Fibroblast of skin of right biceps (primary cell): ENCODE data around the gene TRIM43.
"Not testable (repeated sequence)": the region's sequence is repeated elsewhere in the genome, so short reads cannot be mapped to it uniquely, and the experiment has no call there.

Source experiments
- DNase-seq: peaks from one replicate; pipeline ENCODE4 v3.0.0-alpha.2; 2013

The TRIM43 gene

DNA sequence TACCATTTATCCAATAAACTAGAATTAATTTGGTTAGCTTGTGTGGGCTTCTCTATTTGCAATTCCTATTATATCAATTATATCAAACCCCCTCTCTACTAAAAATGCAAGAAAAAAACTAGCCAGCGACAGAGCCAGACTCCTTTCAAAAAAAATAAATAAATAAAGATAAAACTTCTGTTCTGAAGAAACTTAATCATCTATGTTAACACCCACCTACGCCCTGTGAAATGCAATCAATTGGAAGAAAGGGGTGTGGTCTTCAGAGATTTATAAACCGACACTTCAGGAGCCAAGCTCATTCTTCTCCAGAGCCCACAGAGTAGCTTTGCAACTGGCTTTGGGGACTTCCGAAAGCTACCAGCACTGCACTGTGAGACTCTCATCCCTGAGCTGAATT, at the start of gene TRIM43:
TSS of gene TRIM43 (plus strand) at position 301 of the 400 bp plus-strand sequence. CDS start 2,023 bp downstream, outside the sequence.
- DNase-seq, result not testable (repeated sequence)

DNA sequence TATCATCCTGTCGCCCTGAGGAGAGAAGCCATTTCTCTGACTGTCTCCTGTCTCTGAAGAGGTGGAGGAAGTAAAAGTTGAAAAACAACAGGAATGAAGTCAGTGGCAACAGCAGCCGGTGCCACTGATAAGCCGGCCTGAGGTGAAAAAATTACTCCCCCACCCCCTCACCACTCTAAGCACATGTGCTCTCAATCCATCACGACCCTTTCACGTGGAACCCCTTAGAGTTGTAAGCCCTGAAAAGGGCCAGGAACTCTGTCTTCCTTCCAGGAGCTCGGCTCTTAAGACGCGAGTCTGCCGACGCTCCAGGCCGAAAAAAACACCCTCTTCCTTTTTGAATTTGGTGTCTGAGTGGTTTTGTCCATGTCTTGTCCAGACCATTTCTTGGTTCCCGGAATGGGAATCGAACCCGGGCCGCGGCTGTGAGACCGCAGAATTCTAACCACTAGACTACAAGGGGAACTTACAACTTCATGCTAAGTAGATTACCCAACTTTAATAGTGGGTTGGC, 40.7 kb upstream of the TRIM43 start:
- no peak for DNase-seq

GRCh38 chr2:95552911-95553310, 38.9 kb upstream of the TRIM43 start:
- DNase-seq, result peak; percentile 31

DNA sequence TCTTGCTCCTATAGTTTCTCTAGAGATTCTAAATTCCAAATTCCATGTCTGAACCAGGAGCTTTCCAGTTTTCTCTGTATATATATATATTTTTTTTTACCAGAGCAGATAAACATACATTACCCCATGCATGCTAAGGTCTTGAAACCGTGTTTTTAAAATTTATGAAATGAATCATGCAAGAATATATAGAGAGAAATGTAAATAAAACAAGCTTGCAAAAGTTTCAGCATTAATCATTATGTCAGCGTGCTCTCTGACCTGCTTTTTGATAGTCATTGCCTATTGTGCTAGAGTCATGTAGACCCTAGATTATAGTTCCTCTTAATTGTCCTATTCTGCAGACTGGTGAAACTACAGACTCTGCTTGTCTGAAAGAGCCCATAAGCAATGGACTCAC, 22.6 kb upstream of the TRIM43 start:
- no peak for DNase-seq

DNA sequence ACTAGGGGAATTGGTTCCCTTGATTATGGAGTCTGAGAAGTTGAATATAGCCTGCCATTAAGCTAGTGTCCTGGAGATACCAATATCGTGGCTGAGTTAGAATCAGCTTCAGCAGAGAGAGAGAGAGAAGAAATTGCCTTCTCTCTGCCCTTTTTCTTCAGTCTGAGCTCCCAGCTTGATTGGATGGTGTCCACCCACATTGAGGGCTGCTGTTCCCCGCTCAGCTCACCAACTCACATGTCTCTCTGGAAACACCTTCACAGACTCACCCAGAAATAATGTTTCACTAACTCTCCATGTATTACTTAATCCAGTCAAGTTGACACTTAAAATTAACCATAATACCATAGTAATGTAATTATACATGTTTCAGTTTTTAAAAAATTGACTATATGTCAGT, 17.9 kb upstream of the TRIM43 start:
- DNase-seq, result no peak

- DNase-seq, result peak; percentile 40
Observed at GRCh38 chr2:95574506-95574905, 17.3 kb upstream of the TRIM43 start.

GRCh38 chr2:95575857-95576256, 15.9 kb upstream of the TRIM43 start:
- DNase-seq, result no peak

GRCh38 chr2:95578539-95578938, 13.3 kb upstream of the TRIM43 start:
- no peak for DNase-seq

- not testable (repeated sequence) for DNase-seq
Observed at GRCh38 chr2:95583545-95583944, 8.3 kb upstream of the TRIM43 start.

DNA sequence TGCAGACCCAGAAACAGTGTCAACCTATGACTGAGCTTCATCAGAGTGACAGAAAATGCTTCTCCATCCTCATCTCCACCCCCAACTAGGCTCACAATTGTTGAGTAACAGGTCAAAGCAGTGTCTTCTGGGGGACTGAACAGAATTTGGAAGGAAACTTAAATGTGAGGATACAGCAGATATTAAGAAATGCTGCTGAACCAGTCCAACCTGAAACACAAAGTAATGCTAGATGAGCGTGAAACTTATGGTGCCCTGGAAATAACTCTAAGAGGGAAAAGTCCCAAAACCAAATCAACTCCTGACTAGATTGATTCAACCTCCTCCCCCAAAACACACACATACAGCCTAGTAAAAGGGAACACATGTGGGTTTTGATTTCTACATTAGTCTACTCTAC, 7.5 kb upstream of the TRIM43 start:
- DNase-seq, result not testable (repeated sequence)

- DNase-seq, result not testable (repeated sequence)
Observed at GRCh38 chr2:95589777-95590536, 1.8 kb upstream of the TRIM43 start.

DNA sequence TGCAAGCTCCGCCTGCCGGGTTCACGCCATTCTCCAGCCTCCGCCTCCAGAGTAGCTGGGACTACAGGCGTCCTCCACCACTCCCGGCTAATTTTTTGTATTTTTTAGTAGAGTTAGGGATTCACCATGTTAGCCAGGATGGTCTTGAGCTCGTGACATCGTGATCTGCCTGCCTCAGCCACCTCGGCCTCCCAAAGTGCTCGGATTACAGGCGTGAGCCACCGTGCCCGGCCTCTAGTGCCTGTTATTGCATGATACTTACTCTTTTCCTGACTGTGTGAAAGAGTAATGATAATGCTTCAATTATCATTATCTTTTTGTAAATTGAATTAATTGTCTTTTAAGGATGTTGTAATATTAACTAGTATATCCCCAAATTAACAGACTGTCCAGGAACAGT, 1.2 kb downstream of the TRIM43 start:
- DNase-seq, result not testable (repeated sequence)

- DNase-seq, result not testable (repeated sequence)
Observed at GRCh38 chr2:95595012-95595411, 3.2 kb downstream of the TRIM43 start.

DNA sequence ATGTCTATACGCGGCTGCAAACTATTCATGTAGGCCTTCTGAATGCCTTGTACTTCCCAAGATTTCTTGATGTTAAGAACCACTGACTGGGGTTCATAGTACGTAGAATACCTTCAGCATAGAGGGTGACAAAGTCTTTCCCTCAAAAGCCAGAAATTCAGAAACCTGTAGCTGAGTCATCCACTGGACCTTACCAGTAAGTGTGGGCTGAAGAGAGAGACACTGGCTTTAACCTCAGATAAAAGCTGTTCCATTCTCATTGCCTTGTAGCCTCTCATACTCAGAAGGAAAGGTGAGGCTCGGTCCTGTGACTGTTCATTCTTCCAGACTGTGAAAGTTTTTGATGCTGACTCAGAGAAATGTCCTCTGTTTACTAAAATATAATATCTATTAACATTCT, 9.5 kb downstream of the TRIM43 start:
- DNase-seq, result not testable (repeated sequence)

- not testable (repeated sequence) for DNase-seq
Observed at GRCh38 chr2:95602146-95602545, 10.3 kb downstream of the TRIM43 start.

GRCh38 chr2:95608356-95608755, 16.6 kb downstream of the TRIM43 start:
- DNase-seq, result not testable (repeated sequence)

DNA sequence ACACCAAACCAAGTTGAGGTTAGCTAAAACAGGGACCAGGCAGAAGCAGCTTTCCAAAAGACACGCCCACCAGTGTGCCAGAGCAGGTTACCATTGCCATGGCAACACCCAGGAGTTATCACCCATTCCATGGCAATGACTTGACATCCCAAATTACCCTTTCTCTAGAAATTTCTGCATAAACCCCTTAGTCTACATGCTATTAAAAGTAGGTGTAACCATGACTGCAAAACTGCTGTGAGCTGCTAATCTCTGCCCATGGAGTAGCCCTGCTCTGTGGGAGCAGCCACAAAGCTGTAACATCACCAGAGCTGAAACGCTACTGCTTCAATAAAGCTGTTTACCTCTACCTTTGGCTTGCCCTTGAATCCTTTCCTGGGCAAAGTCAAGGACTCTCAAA, 18.0 kb downstream of the TRIM43 start:
- DNase-seq, result not testable (repeated sequence)

DNA sequence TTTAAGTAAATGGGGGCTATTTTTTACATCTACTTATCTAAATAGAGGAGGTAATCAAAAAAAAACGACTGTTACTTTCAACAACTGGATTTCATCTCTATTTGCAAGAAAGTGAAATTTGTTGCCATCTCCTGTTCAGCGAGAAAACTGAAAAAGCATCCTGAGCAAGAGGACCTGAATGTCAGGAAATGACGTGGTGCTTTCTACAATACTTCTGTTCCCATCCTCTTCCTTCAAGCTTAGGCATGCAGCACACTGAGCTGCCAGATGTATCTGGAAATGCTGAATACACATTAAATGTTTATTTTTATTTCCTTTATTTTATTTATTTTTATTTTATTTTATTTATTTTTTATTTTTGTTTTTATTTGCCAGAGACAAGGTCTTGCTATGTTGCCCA, 21.2 kb downstream of the TRIM43 start:
- DNase-seq, result not testable (repeated sequence)

- not testable (repeated sequence) for DNase-seq
Observed at GRCh38 chr2:95622728-95623127, 30.9 kb downstream of the TRIM43 start.

- DNase-seq, result not testable (repeated sequence)
Observed at GRCh38 chr2:95630987-95631386, 39.2 kb downstream of the TRIM43 start.

- not testable (repeated sequence) for DNase-seq
Observed at GRCh38 chr2:95633626-95634259, 41.9 kb downstream of the TRIM43 start.

GRCh38 chr2:95640515-95641288, 48.9 kb downstream of the TRIM43 start:
- DNase-seq, result not testable (repeated sequence)

DNA sequence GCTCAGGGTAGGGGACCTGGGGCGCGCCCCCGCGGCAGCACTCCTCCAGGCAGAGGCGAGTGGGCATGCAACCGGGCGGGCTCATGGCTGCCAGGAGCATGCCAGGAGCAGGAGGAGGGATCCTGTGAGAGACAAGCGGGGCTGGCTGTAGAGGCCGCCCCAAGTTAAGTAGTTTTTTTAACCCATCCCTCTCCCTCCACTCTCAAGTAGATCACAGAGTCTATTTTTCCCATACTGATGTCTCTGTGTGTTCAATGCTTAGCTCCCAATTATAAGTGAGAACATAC, 49.4 kb downstream of the TRIM43 start:
- not testable (repeated sequence) for DNase-seq

GRCh38 chr2:95641787-95642186, 50.0 kb downstream of the TRIM43 start:
- DNase-seq, result peak; percentile 88
